GM18505 (cell line): ENCODE measurements around the gene MAG.
A peak's percentile ranks its signal among the peaks of the same experiment; 100 is the strongest.

Experiments
- ATAC-seq: cut with Tn5 transposase; IDR thresholded peaks from one replicate; pipeline ENCODE4 v1.9.1; 2021; ENCODE audit not compliant: unreplicated experiment
- POLR2A ChIP-seq: IDR thresholded peaks from 4 replicates; pipeline ENCODE4 v1.6.1; 2011; ENCODE audit warnings: borderline replicate concordance; ENCODE audit not compliant: insufficient read depth, insufficient read length; ENCODE audit errors: extremely low read depth

MAG gene

DNA sequence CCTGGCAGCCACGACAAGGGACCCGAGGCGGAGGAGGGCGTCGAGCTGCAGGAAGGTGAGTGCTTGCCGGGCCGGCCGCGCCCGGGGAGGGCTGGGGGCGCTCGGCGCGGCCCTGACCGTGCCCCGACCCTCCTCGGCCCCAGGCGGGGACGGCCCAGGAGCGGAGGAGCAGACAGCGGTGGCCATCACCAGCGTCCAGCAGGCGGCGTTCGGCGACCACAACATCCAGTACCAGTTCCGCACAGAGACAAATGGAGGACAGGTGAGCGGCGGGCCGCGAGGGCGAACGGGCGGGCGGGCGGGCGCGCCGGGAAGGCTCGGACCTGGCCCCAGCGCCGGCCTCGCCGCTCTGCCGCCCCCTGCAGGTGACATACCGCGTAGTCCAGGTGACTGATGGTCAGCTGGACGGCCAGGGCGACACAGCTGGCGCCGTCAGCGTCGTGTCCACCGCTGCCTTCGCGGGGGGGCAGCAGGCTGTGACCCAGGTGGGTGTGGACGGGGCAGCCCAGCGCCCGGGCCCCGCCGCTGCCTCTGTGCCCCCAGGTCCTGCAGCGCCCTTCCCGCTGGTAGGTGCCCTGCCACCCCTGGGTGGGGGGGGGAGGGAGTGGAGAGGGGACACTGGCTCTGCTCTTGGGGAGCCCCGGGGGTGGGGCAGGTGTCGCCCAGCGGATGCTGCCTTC is 22.4 kb upstream of the MAG start:
- peak; percentile 48 for ATAC-seq
- TF ChIP-seq POLR2A: peak; percentile 59

DNA sequence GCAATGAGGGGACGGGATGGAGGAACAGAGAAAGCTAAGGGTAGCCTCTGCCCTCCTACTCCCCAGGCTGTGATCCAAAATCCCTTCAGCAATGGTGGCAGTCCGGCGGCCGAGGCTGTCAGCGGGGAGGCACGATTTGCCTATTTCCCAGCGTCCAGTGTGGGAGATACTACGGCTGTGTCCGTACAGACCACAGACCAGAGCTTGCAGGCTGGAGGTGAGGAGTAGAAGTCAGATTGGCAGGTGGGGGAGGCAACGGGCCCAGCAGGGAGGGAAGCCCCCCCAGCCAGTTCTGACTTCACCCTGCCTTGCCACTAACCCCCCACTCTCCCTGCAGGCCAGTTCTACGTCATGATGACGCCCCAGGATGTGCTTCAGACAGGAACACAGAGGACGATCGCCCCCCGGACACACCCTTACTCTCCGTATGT is 21.6 kb upstream of the MAG start:
- ATAC-seq: no peak
- no peak for TF ChIP-seq POLR2A

DNA sequence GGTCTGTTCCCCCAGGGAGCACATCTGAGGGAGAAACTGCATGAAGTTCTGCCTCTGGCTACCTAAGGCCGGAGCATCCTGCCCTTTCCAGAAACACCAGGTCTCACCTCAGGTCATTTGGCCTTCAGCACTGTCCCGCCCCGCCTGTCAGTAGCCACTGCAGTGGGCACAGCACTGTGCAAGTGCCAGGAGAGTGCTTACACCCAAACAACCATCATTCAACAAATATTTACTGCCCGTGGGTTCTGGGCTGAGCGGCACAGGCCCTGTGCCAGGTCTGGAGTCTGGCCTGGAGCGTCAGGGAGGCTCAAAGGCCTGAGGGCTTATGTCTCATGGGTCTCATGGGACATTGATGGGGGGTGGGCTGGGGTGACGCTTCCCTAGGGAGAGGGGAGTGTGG is 20.4 kb upstream of the MAG start:
- no peak for TF ChIP-seq POLR2A
- ATAC-seq: no peak

DNA sequence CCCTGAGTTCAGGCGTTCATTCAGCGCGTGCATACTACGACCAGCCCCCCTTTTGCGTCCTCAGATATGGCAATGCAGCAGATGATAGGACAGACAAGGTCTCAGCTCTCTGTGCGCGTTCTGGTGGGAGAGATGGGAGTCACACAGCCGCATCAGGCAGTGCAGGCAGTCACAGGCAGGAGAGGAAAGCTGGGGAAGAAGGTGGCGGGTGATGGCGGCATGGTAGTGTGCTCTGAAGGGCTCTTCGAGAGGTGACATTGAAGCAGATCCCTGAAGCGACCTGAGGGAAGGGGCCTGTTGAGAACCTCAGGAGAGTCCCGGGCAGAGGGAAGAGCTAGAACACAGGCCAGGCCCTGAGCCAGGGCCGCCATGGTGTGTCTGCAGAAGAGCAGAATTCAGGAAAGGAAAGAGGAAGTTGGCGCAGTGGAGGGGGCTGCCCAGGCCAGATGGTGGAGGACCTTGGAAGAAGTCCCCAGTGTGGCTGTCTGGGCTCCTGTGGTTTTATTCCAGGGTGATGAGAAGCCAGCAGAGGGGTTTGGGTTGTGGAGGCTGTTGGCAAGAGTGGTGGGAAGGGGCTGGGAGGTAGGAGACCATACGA is 19.7 kb upstream of the MAG start:
- no peak for ATAC-seq
- no peak for TF ChIP-seq POLR2A

DNA sequence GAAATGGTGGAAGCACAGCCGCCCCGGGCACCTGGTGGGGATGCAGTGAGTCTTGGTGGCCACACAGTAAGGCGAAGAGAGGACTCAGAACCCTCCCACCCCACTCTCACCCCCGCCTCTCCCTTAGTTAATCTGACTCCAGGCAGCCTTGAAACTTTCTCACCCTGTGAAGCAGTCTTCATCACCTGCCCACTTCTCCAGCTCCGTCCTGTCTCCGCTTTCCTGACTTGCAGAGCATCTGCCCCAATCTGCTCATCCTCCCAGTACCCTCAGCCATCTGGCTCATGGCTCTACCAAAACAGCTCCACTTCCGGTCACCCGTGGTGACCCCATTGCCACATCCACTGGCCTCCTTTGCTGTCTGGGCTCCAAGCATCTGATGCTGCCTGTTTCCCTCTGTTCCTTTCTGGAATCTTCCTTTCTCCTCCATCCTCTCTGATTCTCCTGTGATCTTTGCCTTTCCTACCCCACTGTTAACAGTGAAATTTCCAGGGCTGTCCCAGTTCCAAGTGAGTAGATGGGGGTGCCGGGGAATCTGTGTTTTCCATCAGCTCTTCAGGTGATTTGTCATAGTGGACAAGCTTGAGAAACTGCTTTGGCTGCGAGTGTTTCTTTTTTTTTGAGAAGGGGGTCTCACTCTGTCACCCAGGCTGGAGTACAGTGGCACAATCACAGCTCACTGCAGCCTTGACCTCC is 18.9 kb upstream of the MAG start:
- TF ChIP-seq POLR2A: no peak
- no peak for ATAC-seq

DNA sequence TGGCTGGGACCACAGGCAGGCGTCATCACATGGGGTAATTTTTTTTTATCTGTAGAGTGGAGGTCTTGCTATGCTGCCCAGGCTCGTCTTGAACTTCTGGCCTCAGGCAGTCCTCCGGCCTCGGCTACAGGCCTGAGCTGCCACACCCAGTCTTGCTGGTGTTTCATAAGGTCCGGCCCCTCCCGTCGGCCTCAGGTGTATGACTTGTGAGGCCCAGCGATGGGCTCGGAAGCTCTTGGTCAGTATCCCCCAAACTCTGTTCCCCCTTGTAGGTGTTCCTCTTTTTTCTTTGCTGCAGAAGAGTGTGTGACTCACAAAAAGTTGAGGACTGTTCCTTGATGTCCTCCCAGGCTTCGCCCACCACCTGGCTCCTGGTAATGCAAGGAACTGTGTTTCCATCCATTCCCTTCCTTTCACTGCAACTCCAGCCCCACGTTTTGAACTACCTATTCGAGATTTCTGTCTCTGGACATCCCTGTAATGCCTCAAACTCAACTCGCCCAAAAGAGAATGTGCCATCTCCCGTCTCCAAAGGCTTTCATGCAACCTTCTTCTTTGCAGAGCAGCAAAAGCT is 18.2 kb upstream of the MAG start:
- no peak for ATAC-seq
- no peak for TF ChIP-seq POLR2A

DNA sequence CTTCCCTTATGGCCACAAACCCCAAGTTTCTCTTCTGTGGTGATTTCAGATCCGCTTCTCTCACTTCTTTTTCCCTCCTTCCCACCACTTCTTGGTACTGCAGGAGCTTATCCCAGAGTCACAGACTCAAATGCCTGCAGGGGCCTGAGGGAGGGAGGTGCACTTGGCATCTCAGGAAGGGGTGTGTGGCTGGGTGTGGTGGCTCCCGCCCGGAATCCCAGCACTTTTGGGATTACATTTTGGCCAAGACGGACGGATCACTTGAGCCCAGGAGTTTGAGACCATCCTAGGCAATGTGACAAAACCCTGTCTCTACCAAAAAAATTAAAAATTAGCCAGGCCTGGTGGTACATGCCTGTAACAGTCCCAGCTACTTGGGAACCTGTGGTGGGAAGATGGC is 17.6 kb upstream of the MAG start:
- ATAC-seq: no peak
- no peak for TF ChIP-seq POLR2A

DNA sequence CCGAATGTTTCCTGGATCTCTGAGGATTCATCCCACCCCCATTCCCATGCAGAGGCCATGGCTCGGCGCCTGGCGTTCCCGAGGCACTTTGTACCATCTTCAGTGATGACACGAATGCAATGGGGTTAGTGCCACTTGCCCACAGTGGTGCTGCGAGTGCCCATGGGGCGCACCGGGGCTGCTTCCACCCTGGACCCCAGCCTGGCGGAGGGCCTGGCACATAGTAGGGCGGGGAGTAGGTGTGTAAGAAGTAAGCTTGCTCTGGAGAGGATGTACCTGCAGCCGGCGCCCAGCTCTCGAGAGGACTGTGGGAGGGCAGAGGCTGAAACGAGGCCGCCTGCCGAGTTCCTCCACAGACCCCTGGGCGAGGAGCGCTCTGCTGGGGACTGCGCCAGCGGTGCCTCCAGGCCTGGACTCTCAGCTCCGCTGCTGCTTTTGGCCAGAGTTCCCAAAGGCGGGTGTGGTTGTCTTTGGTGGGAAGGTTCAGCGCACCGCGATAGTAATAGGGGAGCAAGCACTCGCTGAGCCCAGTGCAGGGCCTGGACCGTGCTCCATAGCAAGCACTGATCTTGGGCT is 15.2 kb upstream of the MAG start:
- TF ChIP-seq POLR2A: no peak
- no peak for ATAC-seq

DNA sequence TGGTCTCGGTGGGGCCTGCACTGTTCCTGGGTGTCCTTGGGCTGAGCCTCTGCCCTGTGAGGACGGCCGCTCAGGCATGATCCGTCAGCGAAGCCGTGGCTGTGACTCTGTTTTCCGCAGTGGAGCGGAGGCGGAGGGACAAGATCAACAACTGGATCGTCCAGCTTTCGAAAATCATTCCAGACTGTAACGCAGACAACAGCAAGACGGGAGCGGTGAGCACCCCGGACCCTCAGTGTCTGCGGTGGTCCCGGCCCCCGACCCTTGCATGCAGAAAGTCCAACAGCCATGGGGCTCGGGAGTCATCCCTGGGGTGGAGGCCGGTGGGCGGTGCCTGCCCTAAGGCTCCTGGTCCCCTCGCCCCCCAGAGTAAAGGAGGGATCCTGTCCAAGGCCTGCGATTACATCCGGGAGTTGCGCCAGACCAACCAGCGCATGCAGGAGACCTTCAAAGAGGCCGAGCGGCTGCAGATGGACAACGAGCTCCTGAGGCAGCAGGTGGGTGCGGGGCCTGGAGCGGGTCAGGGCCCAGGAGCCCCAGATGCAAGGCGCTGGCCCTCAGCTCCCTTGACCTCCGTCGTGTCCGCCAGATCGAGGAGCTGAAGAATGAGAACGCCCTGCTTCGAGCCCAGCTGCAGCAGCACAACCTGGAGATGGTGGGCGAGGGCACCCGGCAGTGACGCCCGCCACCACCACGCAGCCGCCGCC is 13.2 kb upstream of the MAG start:
- ATAC-seq: no peak
- TF ChIP-seq POLR2A: no peak

DNA sequence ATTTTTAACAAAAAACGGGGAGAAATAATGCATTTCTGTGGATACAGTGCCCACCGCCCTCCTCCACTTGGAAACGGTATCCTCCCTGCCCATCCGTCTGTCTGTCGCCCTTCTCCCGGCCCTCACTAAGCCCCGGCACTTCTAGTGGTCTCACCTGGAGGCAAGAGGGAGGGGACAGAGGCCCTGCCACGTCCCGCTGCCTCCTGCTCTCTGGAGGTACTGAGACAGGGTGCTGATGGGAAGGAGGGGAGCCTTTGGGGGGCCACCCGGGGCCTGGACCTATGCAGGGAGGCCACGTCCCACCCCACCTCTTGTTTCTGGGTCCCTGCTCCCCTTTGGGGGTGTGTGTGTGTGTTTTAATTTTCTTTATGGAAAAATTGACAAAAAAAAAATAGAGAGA is 12.6 kb upstream of the MAG start:
- no peak for ATAC-seq
- TF ChIP-seq POLR2A: no peak

DNA sequence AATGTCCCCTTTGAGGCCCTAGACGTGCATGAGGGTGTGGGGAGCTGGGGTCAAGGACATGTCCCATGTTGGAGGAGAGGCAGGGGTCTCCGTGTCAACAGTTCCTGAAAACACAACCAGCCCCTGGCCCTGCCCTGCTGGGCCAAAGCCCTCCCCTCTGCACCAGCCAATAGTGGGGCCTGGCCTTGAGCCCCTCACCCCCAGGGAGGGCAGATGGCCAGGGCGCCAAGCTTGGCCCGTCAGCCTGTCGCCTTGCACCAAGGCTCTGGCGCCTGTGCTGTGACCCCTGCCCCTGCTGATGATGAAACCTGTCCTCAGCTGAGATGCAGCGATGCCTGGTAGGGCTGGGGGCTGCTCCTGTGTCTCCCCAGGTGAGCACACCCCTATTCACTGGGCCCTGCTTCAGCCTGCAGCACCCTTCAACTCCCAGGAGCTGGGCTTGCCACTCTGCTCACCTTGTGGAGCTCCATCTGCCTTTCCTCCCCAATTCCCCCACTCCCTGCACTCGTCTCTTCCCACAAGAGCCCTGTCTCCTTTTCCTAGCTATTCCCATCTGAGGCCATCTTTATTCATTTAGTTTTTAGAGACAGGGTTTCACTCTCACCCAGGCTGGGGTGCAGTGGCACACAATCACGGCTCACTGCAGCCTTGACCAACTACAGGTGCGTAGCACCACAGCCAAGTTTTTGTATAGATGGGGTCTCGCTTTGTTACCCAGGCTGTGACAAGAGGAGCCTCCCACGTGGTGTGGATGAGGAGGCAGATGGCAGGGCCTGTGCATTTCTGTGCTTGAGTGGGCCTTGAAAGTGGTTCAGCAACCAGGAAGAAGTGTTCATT is 11.8 kb upstream of the MAG start:
- no peak for ATAC-seq
- TF ChIP-seq POLR2A: no peak

DNA sequence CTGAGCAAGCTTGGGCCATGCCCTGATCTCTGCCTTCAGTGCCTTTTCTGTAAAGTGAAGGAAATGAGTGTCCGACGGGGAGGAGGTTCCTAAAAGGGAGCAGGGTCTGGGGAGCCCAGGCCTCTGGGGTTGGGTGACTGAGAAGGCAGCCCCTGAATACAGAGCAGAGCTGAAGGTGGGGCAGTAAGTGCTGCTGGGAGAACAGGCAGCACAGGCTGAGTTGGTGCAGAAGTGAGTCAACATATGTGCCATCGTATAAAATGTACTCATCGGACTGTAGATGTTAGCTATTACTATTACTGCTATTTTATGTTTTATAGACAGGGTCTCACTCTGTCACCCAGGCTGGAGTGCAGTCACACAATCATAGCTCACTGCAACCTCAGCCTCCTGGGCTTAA is 10.7 kb upstream of the MAG start:
- ATAC-seq: no peak
- TF ChIP-seq POLR2A: no peak
